ENCODE data around the gene IFI30. TPM values are rescaled to one million over a fixed set of nuclear protein-coding genes. Genes with fewer than 3 reads are reported as not detected.
"Not testable (repeated sequence)": the region's sequence is repeated elsewhere in the genome, so short reads cannot be mapped to it uniquely, and the experiment has no call there.

Gene IFI30
- total RNA-seq, 1 donor from 2014 or later, result 43.7 TPM

GRCh38 chr19:18204394-18205199, 31.0 kb downstream of the IFI30 start:
- H3K27me3 ChIP-seq, result no peaks in the 10 kb centered on the region
- peak overlapping the region; percentile 100 for H3K27ac ChIP-seq
- H3K36me3 ChIP-seq, result peaks cover 0 to under 1% of the 10 kb centered on the region in 2 donors
- H3K4me1 ChIP-seq, result peaks cover 25% of the 10 kb centered on the region
- DNase-seq (ENCODE audit: extremely low spot score in 2 of 2), result no peak
- intact Hi-C loops (cut with DNase I), result loop anchor here (10.0 kb wide), 1 partner anchor 50 kb away; a partner anchor contains a TSS
- TF ChIP-seq POLR2A (IDR thresholded peaks at IDR 0.05) (peak in 1 of 2 donors; percentile 46), POLR2AphosphoS5 (IDR thresholded peaks at IDR 0.05; ENCODE audit: insufficient read depth in 1 of 2, low read depth in 1 of 2) (peak in 1 of 2 donors; percentile 73), CTCF (IDR thresholded peaks at IDR 0.05) (peak in 1 of 3 experiments; percentile 19)
- peak overlapping the region; percentile 53 to 64 for H3K4me3 ChIP-seq
- H3K9me3 ChIP-seq, result no peaks in the 10 kb centered on the region

DNA sequence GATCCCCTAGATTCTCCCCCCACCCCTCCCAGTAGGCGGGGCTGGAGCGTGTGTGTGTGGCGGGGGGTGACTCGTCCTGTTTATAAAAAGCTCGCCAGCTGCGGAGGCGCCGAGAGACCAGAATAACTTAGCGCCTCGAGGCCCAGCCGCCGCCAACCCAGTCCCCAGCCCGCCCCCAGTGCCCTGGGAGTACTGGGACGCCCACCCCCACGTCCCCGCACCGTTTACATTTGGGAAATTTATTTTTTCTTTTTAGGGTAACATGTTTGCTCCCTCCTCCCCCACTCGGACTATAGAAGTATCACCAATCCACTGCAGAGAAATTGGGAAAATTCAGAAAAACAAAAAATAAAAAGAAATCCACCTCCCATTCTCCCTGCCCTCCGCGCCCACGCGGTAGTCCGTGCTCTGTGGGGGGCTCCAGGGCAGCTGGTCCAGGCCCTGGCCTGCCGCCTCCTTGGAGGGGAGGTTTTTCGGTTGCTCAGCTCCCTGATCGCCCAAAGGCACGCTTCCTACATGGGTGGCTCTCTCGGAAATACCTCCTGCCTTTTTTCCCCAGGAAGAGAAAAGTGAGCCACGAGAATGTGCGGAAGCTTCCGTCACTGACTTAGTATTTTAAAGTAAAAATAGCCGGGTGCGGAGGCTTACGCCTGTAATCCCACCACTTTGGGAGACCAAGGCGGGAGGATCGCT, 31.7 kb downstream of the IFI30 start:
- H3K4me3 ChIP-seq, result peak overlapping the region; percentile 53 to 64
- no peaks in the 10 kb centered on the region for H3K27me3 ChIP-seq
- H3K36me3 ChIP-seq, result no peaks in the 10 kb centered on the region
- H3K4me1 ChIP-seq, result peaks cover 25% of the 10 kb centered on the region
- H3K27ac ChIP-seq, result peak overlapping the region; percentile 100
- TF ChIP-seq POLR2AphosphoS5 (IDR thresholded peaks at IDR 0.05; ENCODE audit: insufficient read depth in 1 of 2, low read depth in 1 of 2) (peak; percentile 49 to 52), CTCF (IDR thresholded peaks at IDR 0.05) (no peak), POLR2A (IDR thresholded peaks at IDR 0.05) (peak in 1 of 2 donors; percentile 42)
- intact Hi-C loops (cut with DNase I), result loop anchor here (10.0 kb wide), 1 partner anchor 49 kb away; a partner anchor contains a TSS
- H3K9me3 ChIP-seq, result no peaks in the 10 kb centered on the region
- no peak for DNase-seq (ENCODE audit: extremely low spot score in 2 of 2)

DNA sequence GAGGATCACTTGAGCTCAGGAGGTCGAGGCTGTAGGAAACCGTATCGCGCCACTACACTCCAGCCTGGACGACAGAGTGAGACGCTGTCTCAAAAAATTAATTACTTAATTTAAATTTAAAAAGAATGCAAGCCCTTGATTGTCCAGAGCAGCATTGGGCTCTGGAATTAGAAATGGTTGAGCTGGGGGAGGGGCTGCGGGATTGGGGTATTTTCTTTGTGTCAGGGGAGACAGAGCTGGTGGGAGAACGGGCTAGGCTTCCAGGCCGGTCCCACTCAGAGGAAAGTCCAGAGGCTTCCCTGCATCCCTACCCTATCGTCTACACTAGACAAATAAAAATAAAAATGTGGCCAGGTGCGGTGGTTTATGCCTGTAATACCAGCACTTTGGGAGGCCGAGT, 32.4 kb downstream of the IFI30 start:
- no peak for DNase-seq (ENCODE audit: extremely low spot score in 2 of 2)
- peak overlapping the region in 1 of 2 donors; percentile 53 for H3K4me3 ChIP-seq
- peak overlapping the region; percentile 100 for H3K27ac ChIP-seq
- no peak for TF ChIP-seq CTCF (IDR thresholded peaks at IDR 0.05)
- no peak for TF ChIP-seq POLR2AphosphoS5 (IDR thresholded peaks at IDR 0.05; ENCODE audit: insufficient read depth in 1 of 2, low read depth in 1 of 2)
- no peak for TF ChIP-seq POLR2A (IDR thresholded peaks at IDR 0.05)
- H3K4me1 ChIP-seq, result peaks cover 25% of the 10 kb centered on the region
- intact Hi-C loops (cut with DNase I), result loop anchor here (10.0 kb wide), 1 partner anchor 49 kb away; a partner anchor contains a TSS
- no peaks in the 10 kb centered on the region for H3K27me3 ChIP-seq
- H3K9me3 ChIP-seq, result no peaks in the 10 kb centered on the region
- no peaks in the 10 kb centered on the region for H3K36me3 ChIP-seq

- intact Hi-C loops (cut with DNase I), result loop anchor here (10.0 kb wide), 1 partner anchor 46 kb away; a partner anchor contains a TSS
- H3K27ac ChIP-seq, result no peak overlapping the region
- H3K4me1 ChIP-seq, result peaks cover 13% of the 10 kb centered on the region
- H3K27me3 ChIP-seq, result no peaks in the 10 kb centered on the region
- H3K4me3 ChIP-seq, result no peak overlapping the region
- TF ChIP-seq POLR2A (IDR thresholded peaks at IDR 0.05) (no peak), CTCF (IDR thresholded peaks at IDR 0.05) (peak in 1 of 3 experiments; percentile 65), POLR2AphosphoS5 (IDR thresholded peaks at IDR 0.05; ENCODE audit: insufficient read depth in 1 of 2, low read depth in 1 of 2) (no peak)
- H3K36me3 ChIP-seq, result no peaks in the 10 kb centered on the region
- DNase-seq (ENCODE audit: extremely low spot score in 2 of 2), result no peak
- no peaks in the 10 kb centered on the region for H3K9me3 ChIP-seq
These were observed 34.7 kb downstream of the IFI30 start for GRCh38 chr19:18208098-18208951.

DNA sequence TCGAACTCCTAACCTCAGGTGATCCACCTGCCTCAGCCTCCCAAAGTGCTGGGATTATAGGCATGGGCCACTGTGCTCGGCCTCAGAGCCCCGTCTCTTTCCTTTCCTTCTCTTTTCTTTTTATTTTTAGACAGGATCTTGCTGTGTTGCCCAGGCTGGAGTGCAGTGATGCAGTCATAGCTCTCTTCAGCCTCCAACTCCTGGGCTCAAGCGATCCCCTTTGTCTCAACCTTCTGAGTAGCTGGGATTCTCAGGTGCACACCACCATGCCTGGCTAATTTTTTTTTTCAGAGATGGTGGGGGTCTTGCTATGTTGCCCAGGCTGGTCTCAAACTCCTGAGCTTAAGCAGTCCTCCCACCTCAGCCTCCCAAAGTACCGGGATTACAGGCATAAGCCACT, 36.3 kb downstream of the IFI30 start:
- not testable (repeated sequence) for H3K4me3 ChIP-seq; H3K27me3 ChIP-seq; H3K9me3 ChIP-seq; H3K27ac ChIP-seq; DNase-seq (ENCODE audit: extremely low spot score in 2 of 2); H3K36me3 ChIP-seq; H3K4me1 ChIP-seq
- intact Hi-C loops (cut with DNase I), result loop anchor here (10.0 kb wide), 1 partner anchor 45 kb away; a partner anchor contains a TSS
